GM21786 (cell line): ENCODE results near the gene CBX8.
"Not testable (repeated sequence)": the region's sequence is repeated elsewhere in the genome, so short reads cannot be mapped to it uniquely, and the experiment has no call there.

ENCODE experiments used
- ATAC-seq: cut with Tn5 transposase; IDR thresholded peaks from one replicate; pipeline ENCODE4 v1.9.1; 2021; ENCODE audit not compliant: unreplicated experiment

CBX8 gene

DNA sequence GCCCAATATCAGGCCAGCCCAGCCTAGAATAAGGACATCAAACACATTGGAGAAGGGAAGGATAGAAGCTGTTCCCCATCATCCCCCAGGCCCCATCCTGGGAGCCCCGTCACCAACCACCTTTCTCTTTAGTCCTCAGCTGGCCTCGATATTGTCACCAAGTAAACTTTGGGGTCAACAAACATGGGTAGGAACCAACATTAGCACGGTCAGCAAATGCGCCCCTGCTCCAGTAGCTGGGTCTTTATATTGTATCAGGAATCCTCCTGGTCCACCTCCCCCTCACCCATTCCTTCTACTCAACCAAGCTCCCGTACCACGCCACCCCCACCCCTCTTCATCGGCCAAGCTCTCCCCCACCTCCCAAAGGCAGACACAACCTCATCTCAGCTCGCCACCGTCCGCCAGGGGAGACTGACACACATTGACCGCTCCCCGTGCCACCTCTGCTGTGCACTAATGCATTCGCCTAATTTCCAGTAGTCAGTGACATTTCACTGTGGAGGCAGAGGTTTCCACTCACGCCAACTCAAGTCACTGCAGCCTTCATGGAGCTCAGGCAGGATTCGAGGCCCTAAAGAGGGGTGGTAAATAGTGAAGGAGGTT lies 39.6 kb downstream of the CBX8 start:
- no peak for ATAC-seq

DNA sequence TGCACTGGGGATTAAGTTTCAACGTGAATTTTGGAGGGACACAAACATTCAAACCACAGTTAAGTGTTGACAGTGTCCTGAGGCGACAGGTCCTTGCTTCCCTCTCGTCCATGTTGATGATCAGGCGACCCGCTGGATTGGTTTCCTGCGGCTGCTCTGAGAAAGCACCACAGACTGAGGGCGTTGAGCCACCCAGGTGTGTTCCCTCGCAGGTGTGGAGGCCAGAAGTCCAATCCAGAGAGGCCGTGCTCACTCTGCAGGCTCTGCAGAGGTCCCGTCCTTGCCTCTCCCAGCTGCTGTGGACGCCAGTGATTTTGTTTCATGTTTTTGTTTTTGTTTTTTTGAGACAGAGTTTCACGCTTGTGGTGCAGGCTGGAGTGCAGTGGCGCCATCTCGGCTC lies 41.3 kb downstream of the CBX8 start:
- no peak for ATAC-seq

DNA sequence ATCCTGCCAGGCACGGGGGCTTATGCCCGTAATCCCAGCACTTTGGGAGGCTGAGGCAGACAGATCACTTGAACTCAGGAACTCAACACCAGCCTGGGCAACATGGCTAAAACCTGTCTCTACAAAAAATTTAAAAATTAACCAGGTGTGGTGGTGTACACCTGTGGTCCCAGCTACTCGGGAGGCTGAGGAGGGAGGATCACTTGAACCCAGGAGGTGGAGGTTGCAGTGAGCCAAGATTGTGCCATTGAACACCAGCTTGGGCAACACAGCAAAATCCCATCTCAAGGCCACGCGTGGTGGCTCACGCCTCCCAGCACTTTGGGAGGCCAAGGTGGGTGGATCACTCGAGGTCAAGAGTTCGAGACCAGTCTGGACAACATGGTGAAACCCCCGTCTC lies 42.0 kb downstream of the CBX8 start:
- not testable (repeated sequence) for ATAC-seq

DNA sequence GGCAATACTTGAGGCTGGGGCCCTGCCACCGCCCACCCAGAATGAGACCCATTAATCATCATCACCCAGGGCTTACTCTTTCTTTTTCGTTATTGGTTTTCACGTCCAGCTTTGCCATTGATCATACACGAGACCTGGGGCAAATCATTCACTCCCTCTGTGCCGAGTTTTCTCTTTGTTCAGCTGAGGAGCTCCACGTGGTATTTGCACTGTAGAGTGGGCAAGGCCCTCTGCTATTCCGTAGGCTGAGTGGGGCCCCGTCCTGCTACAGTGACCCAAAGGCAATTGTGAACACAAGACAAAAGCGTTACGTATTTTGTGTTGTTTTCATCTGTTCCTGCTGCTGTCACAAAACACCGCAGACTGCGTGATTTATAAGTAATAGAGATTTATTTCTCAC lies 42.5 kb downstream of the CBX8 start:
- no peak for ATAC-seq

DNA sequence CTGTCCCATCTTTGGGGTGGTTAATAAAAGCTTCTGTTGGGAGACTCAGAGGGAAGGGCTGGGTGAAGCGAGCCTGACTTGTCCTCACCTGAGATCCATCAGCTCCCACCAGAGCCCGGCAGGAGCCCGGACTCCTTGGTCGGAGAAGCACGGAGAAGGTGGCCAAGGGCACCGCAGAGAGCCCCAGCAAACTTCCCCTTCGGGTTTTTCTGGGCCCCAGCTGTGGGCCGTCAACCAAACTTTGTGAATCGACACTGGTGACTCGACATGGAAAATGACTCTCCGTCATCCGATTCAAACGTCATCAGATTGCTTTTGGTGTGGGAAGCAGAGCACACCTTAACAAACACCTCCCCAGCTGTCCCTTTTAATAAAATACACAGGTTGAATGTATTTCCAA lies 44.7 kb downstream of the CBX8 start:
- no peak for ATAC-seq

DNA sequence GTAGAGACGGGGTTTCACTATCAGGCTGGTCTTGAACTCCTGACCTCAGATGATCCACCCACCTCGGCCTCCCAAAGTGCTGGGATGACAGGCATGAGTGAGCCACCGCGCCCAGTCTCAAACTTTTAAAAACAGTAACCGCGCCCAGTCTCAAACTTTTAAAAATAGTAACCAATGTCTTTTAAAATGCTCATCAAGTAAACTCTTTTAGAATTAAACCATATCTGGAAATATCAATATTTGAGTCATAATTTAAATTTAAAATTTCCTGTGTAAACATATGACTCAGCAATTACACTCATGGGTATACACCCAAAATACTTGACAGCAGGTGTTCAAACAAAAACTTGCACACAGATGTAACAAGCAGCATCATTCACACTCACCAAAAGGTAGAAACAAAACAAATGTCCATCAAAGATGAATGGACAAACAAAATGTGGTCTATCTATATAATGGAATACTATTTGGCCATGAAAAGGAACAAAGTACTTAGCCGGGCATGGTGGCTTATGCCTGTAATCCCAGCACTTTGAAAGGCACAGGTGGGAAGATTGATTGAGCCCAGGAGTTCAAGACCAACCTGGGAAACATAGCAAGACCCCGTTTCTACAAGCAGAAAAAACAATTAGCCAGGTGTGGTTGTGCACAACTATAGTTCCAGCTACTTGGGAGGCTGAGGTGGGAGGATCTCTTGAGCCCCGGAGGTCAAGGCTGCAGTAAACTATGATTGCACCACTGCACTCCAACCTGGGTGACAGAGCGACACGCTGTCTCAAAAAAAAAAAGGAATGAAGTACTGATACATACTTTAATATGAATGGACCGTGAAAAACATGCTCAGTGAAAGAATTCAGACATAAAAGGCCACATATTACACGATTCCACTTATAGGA lies 46.0 kb downstream of the CBX8 start:
- ATAC-seq: no peak

DNA sequence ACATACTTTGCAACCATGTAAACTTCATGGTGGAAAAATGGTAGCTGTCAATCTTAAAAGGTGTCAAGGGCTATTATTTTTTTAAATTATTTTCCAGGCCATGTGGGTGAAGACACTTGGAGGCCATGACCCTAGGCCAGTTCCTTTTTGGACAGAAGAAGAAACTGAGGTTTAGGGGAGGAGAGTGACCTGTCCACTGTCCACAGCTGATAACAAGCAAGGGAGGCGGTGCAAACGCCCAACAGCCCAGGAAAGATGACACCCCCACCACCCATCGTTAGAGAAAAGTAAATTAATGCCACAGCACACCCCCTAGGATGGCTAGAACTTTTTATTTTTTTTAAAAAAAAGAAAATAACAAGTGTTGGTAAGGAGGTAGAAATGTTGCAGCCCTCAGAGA lies 46.9 kb downstream of the CBX8 start:
- ATAC-seq: no peak

DNA sequence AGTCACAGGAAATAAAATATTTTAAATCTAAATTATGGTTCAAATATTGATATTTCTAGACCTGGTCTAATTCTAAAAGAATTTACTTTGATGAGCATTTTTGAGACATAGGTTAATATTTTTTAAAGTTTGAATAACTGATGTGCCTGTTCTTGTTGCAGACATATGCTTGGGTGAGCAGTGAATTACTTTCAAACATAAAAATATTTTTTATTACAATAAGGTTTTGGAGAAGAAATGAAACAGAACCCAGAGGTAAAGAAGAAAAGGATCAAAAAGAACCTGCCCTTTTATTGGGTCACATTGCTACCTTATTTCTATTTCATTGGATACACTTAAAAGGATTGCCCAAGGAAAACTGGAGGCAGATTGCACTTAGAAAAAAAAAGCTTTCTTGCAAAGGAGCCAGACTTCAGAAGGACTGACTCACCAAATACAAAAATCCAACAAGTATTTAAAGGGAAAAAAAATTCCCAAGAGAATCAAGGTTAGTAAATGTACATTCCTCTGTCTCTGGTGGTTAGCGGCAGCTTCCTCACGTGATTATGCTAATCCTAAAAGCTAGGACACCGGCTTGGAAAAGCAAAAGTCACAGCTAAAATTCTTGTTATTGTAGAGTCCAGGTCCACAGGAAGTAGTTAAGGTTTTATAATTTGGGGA lies 47.6 kb downstream of the CBX8 start:
- no peak for ATAC-seq

DNA sequence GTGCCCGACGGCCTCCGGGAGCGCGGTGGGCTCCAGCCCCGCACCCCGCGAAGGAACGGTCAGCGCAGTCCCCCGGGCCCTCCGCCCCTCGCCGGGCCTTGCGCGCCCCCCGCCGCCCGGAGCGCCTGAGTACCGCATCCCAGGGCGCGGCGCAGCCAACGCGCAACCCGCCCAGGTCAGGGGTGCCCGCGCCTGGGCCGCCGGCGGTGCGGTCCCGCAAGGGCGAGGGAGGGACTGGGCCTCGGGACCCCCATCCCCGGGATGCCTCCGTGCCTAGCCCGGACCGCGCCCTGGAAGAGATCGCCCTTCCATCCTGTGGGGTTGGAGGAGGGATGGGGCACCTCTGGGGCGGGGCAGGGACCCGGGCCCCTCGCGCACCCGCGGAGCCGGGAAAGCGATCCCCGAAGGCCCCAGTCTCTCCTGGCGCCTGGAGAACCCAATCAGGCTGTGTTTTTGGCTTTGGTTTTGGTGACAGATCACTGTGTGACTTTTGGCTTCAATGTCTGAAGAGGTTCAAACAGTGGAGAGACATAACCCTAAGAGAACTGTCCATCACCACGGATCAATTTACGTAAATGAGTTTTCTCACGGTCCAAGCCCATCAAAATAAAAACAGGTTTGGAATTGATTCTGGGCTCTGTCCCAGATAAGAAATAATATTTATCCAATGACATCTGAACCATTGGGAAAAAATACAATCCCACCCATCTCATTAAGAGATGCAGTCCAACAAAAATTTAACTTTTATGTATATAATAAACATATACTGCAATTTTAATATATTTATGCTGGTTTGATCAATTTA lies 48.4 kb downstream of the CBX8 start:
- ATAC-seq: no peak

DNA sequence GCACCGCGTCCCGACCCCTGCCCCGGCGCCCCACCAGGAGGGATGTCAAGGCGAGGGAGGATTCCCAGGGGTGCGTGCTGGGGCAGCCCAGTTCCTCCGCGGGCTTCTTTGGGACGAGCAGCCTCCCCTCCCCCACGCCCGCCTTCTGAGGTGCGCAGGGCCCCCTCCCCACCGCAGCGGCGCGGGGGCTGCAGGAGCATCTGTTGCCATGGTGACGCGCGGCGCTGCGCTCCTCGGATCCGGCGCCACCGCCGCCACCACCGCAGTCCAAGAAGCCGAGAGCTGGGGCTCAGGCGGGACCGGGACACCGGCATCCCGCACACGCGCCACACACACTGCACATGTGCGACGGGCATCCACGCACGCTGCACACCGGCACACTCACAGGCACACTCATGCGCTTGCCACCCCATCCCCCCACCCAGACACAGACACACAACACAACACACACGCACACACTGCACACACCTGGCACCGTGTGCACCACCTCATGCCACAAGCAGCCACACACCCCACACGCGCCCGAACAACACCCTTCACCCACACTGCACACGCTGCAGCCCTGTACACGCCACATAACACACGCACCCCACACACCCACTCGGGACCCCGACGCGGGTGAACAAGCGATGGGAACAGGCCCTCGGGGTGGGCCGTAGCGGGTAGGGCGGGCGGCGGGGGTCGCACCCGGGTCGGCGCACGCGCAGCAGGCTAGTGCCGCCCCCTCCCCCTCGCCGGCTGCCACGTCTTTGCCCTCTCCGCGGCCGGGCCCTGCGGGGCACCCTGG lies 49.2 kb downstream of the CBX8 start:
- ATAC-seq: no peak

DNA sequence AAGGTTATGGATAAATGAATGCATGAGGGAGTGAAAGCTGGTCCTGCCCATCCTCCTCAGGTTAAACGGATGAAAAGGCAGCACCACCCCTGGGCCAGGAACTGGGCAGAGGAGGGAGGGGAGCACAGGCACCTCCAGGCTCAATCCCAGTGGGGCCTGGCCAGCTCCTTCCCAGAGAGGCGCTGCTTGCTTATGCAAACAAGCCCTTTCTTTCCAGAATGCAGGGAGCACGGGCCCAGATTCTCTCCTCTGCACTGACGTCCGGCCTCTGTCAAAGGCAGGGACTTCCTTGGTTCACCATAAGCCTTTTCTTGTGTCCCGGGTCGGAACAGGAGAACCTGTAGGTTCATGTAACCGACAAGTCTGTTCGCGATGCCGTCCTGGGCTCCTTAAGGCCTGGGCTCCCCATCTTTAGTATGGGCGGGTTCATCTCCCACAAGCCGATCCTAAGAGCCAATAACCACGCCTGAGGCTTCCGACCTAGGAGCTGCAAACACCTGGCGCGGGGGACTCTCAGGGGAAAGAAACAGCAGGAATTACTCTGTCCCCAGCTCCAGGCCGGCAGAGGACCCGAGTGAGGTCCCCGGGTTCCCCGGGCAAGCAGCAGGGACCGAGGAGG lies 49.9 kb downstream of the CBX8 start:
- no peak for ATAC-seq

DNA sequence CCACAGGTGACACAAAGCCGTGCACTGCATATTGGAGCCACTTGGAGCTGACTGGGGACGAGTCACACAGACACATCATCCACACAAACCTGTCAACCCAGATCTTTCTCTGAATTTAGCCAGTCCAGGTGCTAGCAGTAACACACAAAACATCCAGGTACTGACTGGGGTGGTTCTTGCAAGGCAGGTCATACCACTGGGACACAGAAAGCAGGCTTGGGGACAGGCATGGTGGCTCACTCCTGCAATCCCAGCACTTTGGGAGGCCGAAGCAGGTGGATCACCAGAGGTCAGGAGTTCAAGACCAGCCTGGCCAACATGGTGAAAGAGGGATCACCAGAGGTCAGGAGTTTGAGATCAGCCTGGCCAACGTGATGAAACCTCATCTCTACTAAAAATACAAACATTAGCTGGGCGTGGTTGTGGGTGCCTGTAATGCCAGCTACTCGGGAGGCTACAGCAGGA lies 51.2 kb downstream of the CBX8 start:
- ATAC-seq: no peak

DNA sequence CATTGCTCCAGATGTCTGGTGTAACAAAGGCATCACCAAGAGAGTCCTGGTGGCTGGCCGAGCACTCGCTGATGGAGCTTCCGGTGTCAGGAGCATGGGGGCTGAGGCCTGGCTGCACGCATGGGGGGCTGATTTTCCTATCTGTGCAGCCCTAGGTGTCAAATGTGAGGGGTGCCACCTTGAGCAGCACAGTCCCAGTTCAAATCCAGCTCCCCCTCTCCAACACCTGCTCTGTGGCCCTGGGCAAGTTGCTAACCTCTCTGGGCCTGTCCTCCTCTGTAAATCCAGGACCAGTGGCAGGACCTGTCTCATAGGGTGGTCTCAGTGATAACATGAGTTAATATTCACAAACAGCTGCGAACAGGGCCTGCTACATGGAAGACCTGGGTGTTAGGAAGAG lies 53.3 kb downstream of the CBX8 start:
- no peak for ATAC-seq

DNA sequence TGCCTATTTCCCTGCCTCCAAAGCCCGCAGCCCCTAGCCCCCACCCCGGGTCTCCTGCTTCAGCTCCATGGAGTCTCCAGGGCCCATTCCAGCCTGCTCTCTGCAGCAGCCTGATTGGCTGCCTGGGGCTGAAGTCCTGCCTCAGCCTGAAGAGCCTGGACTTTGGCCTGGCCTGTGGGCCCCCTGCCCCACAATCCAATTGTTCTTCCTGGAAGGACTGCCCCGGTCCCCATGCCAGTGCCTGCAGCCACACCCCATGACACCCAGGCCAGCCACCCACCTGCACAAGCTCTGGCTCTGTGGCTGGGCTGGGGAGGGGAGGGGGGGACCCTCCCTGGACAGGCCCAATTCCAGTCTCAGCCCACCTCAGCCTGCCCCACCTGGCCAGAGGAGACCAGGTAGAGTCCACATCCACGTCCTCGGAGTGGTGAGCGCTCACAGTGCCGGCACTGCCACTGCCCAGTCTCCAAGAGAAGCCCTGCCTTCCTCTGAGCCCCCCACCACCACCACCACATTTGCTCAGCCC lies 53.9 kb downstream of the CBX8 start:
- ATAC-seq: no peak

DNA sequence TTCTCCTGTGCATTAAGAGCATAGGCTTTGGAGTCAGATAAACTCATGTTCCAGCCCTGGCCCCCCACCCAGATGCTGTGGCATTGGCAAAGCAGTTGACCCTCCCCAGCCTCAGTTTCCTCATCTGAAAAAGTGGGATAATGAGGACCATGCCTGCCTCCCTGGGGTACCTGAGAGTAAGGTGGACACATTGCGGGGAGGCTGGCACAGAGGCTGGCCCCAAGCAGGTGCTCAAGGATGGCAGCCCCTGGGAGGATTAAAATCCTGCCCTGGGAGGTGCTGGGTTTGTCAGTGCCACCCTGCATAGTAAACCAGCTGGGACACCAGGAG lies 54.3 kb downstream of the CBX8 start:
- ATAC-seq: no peak
